ENCODE data around the gene PPIE. TPM values are rescaled to one million over a fixed set of nuclear protein-coding genes. Genes with fewer than 3 reads are reported as not detected.
A peak's percentile ranks its signal among the peaks of the same experiment; 100 is the strongest.

The PPIE gene
- polyA plus RNA-seq (2013, experiment 1 of 2) = 26.9 TPM
- polyA plus RNA-seq (2013, experiment 2 of 2) = 26.4 TPM

- Histone ChIP-seq H3K4ac (ENCODE audit: low read depth, low read length) (no peak within 1 kb of the TSS), H3K9ac (ENCODE audit: low read length) (peak within 1 kb of the TSS; percentile 90), H2BK120ac (ENCODE audit: low read depth, low read length) (no peak within 1 kb of the TSS), H4K5ac (ENCODE audit: low read length) (peak within 1 kb of the TSS; percentile 81), H2AK5ac (ENCODE audit: low read length) (no peak within 1 kb of the TSS), H3K79me2 (ENCODE audit: control insufficient read depth, insufficient read depth, low read length) (no peaks in the 10 kb centered on the region), H3K79me1 (ENCODE audit: low read length) (peaks cover 10% of the 10 kb centered on the region), H3K18ac (ENCODE audit: low read length) (no peak within 1 kb of the TSS), H3K27ac (ENCODE audit: low read depth, low read length) (no peak within 1 kb of the TSS), H3K27me3 (ENCODE audit: insufficient read depth, low read length, poor library complexity) (peaks cover 7% of the 10 kb centered on the region), H3K4me3 (ENCODE audit: low read length) (peak within 1 kb of the TSS; percentile 99), H3K23ac (ENCODE audit: low read length) (peak within 1 kb of the TSS; percentile 80), H3K4me2 (ENCODE audit: low read length) (peak within 1 kb of the TSS; percentile 93), H3K4me1 (ENCODE audit: control insufficient read depth, low read depth, low read length) (peaks cover 5% of the 10 kb centered on the region), H3K36me3 (ENCODE audit: control insufficient read depth, insufficient read depth, low read length) (peaks cover 4% of the 10 kb centered on the region), H2BK15ac (replicated peaks; ENCODE audit: low read depth) (no peak within 1 kb of the TSS), H3K56ac (ENCODE audit: low read length) (peak within 1 kb of the TSS; percentile 99), H2BK5ac (ENCODE audit: low read length) (no peak within 1 kb of the TSS), H4K8ac (ENCODE audit: low read depth, low read length) (no peak within 1 kb of the TSS)
- WGBS (ENCODE audit: extremely low coverage, insufficient coverage, low lambda C conversion rate) = no CpG with 5 or more reads among the region's 52 CpGs
- DNase-seq = peak; percentile 93
Measured at GRCh38 chr1:39738622-39739366, at the start of gene PPIE. PPIE (plus strand) TSS chr1:39738882; CDS start chr1:39738901, 19 bp downstream.

GRCh38 chr1:39689214-39689613 lies 49.5 kb upstream of the PPIE start:
- Histone ChIP-seq H4K8ac (ENCODE audit: low read depth, low read length) (no peak overlapping the region), H3K56ac (ENCODE audit: low read length) (no peak overlapping the region), H3K27me3 (ENCODE audit: insufficient read depth, low read length, poor library complexity) (peaks cover 65% of the 10 kb centered on the region), H2BK120ac (ENCODE audit: low read depth, low read length) (no peak overlapping the region), H3K36me3 (ENCODE audit: control insufficient read depth, insufficient read depth, low read length) (no peaks in the 10 kb centered on the region), H3K27ac (ENCODE audit: low read depth, low read length) (no peak overlapping the region), H2BK5ac (ENCODE audit: low read length) (no peak overlapping the region), H3K79me1 (ENCODE audit: low read length) (no peaks in the 10 kb centered on the region), H3K4me3 (ENCODE audit: low read length) (no peak overlapping the region), H3K4me2 (ENCODE audit: low read length) (no peak overlapping the region), H3K18ac (ENCODE audit: low read length) (no peak overlapping the region), H4K5ac (ENCODE audit: low read length) (no peak overlapping the region), H3K23ac (ENCODE audit: low read length) (no peak overlapping the region), H3K4me1 (ENCODE audit: control insufficient read depth, low read depth, low read length) (no peaks in the 10 kb centered on the region), H3K4ac (ENCODE audit: low read depth, low read length) (no peak overlapping the region), H2BK15ac (replicated peaks; ENCODE audit: low read depth) (no peak overlapping the region), H3K79me2 (ENCODE audit: control insufficient read depth, insufficient read depth, low read length) (no peaks in the 10 kb centered on the region), H3K9ac (ENCODE audit: low read length) (no peak overlapping the region), H2AK5ac (ENCODE audit: low read length) (no peak overlapping the region)
- WGBS (ENCODE audit: extremely low coverage, insufficient coverage, low lambda C conversion rate) = no CpG with 5 or more reads among the region's 2 CpGs
- DNase-seq = no peak

- H2AK5ac ChIP-seq (ENCODE audit: low read length) = no peak overlapping the region
- no peak overlapping the region for H3K23ac ChIP-seq (ENCODE audit: low read length)
- H3K56ac ChIP-seq (ENCODE audit: low read length) = no peak overlapping the region
- no peaks in the 10 kb centered on the region for H3K79me1 ChIP-seq (ENCODE audit: low read length)
- no peak overlapping the region for H3K9ac ChIP-seq (ENCODE audit: low read length)
- peaks cover 64% of the 10 kb centered on the region for H3K27me3 ChIP-seq (ENCODE audit: insufficient read depth, low read length, poor library complexity)
- no peak overlapping the region for H3K4ac ChIP-seq (ENCODE audit: low read depth, low read length)
- H3K18ac ChIP-seq (ENCODE audit: low read length) = no peak overlapping the region
- no peak overlapping the region for H4K5ac ChIP-seq (ENCODE audit: low read length)
- H3K79me2 ChIP-seq (ENCODE audit: control insufficient read depth, insufficient read depth, low read length) = no peaks in the 10 kb centered on the region
- no peaks in the 10 kb centered on the region for H3K4me1 ChIP-seq (ENCODE audit: control insufficient read depth, low read depth, low read length)
- H3K4me3 ChIP-seq (ENCODE audit: low read length) = no peak overlapping the region
- H2BK120ac ChIP-seq (ENCODE audit: low read depth, low read length) = no peak overlapping the region
- H2BK5ac ChIP-seq (ENCODE audit: low read length) = no peak overlapping the region
- H4K8ac ChIP-seq (ENCODE audit: low read depth, low read length) = no peak overlapping the region
- H3K36me3 ChIP-seq (ENCODE audit: control insufficient read depth, insufficient read depth, low read length) = no peaks in the 10 kb centered on the region
- DNase-seq = no peak
- no peak overlapping the region for H3K4me2 ChIP-seq (ENCODE audit: low read length)
- no peak overlapping the region for H3K27ac ChIP-seq (ENCODE audit: low read depth, low read length)
- H2BK15ac ChIP-seq (replicated peaks; ENCODE audit: low read depth) = no peak overlapping the region
Measured at GRCh38 chr1:39689635-39690034, 49.0 kb upstream of the PPIE start.

- Histone ChIP-seq H2AK5ac (ENCODE audit: low read length) (no peak overlapping the region), H3K27me3 (ENCODE audit: insufficient read depth, low read length, poor library complexity) (peaks cover 61% of the 10 kb centered on the region), H3K79me1 (ENCODE audit: low read length) (no peaks in the 10 kb centered on the region), H2BK5ac (ENCODE audit: low read length) (no peak overlapping the region), H3K18ac (ENCODE audit: low read length) (no peak overlapping the region), H2BK120ac (ENCODE audit: low read depth, low read length) (no peak overlapping the region), H3K27ac (ENCODE audit: low read depth, low read length) (no peak overlapping the region), H3K4me3 (ENCODE audit: low read length) (no peak overlapping the region), H2BK15ac (replicated peaks; ENCODE audit: low read depth) (no peak overlapping the region), H4K8ac (ENCODE audit: low read depth, low read length) (no peak overlapping the region), H3K4ac (ENCODE audit: low read depth, low read length) (no peak overlapping the region), H3K56ac (ENCODE audit: low read length) (no peak overlapping the region), H3K9ac (ENCODE audit: low read length) (no peak overlapping the region), H3K4me2 (ENCODE audit: low read length) (no peak overlapping the region), H3K4me1 (ENCODE audit: control insufficient read depth, low read depth, low read length) (no peaks in the 10 kb centered on the region), H4K5ac (ENCODE audit: low read length) (no peak overlapping the region), H3K23ac (ENCODE audit: low read length) (no peak overlapping the region), H3K79me2 (ENCODE audit: control insufficient read depth, insufficient read depth, low read length) (no peaks in the 10 kb centered on the region), H3K36me3 (ENCODE audit: control insufficient read depth, insufficient read depth, low read length) (no peaks in the 10 kb centered on the region)
- no CpG with 5 or more reads among the region's 2 CpGs for WGBS (ENCODE audit: extremely low coverage, insufficient coverage, low lambda C conversion rate)
- DNase-seq = no peak
Measured at GRCh38 chr1:39690225-39690624, 48.5 kb upstream of the PPIE start.

- Histone ChIP-seq H2BK5ac (ENCODE audit: low read length) (no peak overlapping the region), H3K27ac (ENCODE audit: low read depth, low read length) (no peak overlapping the region), H2BK15ac (replicated peaks; ENCODE audit: low read depth) (no peak overlapping the region), H3K23ac (ENCODE audit: low read length) (no peak overlapping the region), H3K36me3 (ENCODE audit: control insufficient read depth, insufficient read depth, low read length) (no peaks in the 10 kb centered on the region), H3K4me1 (ENCODE audit: control insufficient read depth, low read depth, low read length) (no peaks in the 10 kb centered on the region), H3K56ac (ENCODE audit: low read length) (peak overlapping the region; percentile 15), H3K4ac (ENCODE audit: low read depth, low read length) (no peak overlapping the region), H2AK5ac (ENCODE audit: low read length) (no peak overlapping the region), H4K5ac (ENCODE audit: low read length) (no peak overlapping the region), H3K4me3 (ENCODE audit: low read length) (no peak overlapping the region), H3K18ac (ENCODE audit: low read length) (no peak overlapping the region), H3K79me1 (ENCODE audit: low read length) (no peaks in the 10 kb centered on the region), H3K4me2 (ENCODE audit: low read length) (no peak overlapping the region), H4K8ac (ENCODE audit: low read depth, low read length) (no peak overlapping the region), H3K9ac (ENCODE audit: low read length) (no peak overlapping the region), H3K79me2 (ENCODE audit: control insufficient read depth, insufficient read depth, low read length) (no peaks in the 10 kb centered on the region), H3K27me3 (ENCODE audit: insufficient read depth, low read length, poor library complexity) (peaks cover 64% of the 10 kb centered on the region), H2BK120ac (ENCODE audit: low read depth, low read length) (no peak overlapping the region)
- no CpG with 5 or more reads among the region's 28 CpGs for WGBS (ENCODE audit: extremely low coverage, insufficient coverage, low lambda C conversion rate)
- no peak for DNase-seq
Measured at GRCh38 chr1:39690794-39691382, 47.8 kb upstream of the PPIE start.
